HepG2 (cell line): ENCODE results near the gene GGA2. TPM values are rescaled to one million over a fixed set of nuclear protein-coding genes. Genes with fewer than 3 reads are reported as not detected.

Experiments
- ARID4A ChIP-seq: sonication (generic); formaldehyde crosslinking; IDR thresholded peaks from 2 replicates; pipeline ENCODE4 v1.5.0; 2020; ENCODE audit warnings: mild to moderate bottlenecking, missing genetic modification reagents, borderline replicate concordance
- ATF2 ChIP-seq: sonication (generic); formaldehyde crosslinking; IDR thresholded peaks from 2 replicates; pipeline ENCODE4 v1.4.0; 2020; ENCODE audit warnings: missing genetic modification reagents
- DMAP1 ChIP-seq: IDR thresholded peaks from 2 replicates; pipeline ENCODE4 v1.6.1; 2016
- DR1 ChIP-seq: sonication (generic); formaldehyde crosslinking; IDR thresholded peaks from 2 replicates; pipeline ENCODE4 v1.8.0; 2021; ENCODE audit warnings: mild to moderate bottlenecking, missing genetic modification reagents, inconsistent platforms
- KDM3A ChIP-seq: IDR thresholded peaks from 2 replicates; pipeline ENCODE4 v1.6.1; 2018; ENCODE audit warnings: low read depth, missing compliant biosample characterization
- MYC ChIP-seq: sonication (generic); formaldehyde crosslinking; IDR thresholded peaks from 2 replicates; pipeline ENCODE4 v1.9.0; 2021; ENCODE audit warnings: missing genetic modification reagents, borderline replicate concordance
- NFKBIZ ChIP-seq: IDR thresholded peaks from 2 replicates; pipeline ENCODE4 v1.6.1; 2018; ENCODE audit warnings: missing genetic modification reagents, missing compliant biosample characterization
- PITX1 ChIP-seq: sonication (generic); formaldehyde crosslinking; IDR thresholded peaks from 2 replicates; pipeline ENCODE4 v1.5.1; 2020; ENCODE audit warnings: mild to moderate bottlenecking, missing genetic modification reagents
- THRA ChIP-seq: sonication (generic); formaldehyde crosslinking; IDR thresholded peaks from 2 replicates; pipeline ENCODE4 v1.4.0; 2020; ENCODE audit warnings: missing genetic modification reagents, borderline replicate concordance
- ZNF558 ChIP-seq: sonication (generic); formaldehyde crosslinking; IDR thresholded peaks from 2 replicates; pipeline ENCODE4 v1.9.0; 2022; ENCODE audit warnings: mild to moderate bottlenecking, missing genetic modification reagents, borderline replicate concordance
- ZNF562 ChIP-seq: sonication (generic); formaldehyde crosslinking; IDR thresholded peaks from 2 replicates; pipeline ENCODE4 v1.8.0; 2022; ENCODE audit warnings: missing genetic modification reagents, borderline replicate concordance
- ZNF644 ChIP-seq: IDR thresholded peaks from 2 replicates; pipeline ENCODE4 v1.6.1; 2016; ENCODE audit warnings: low read depth
- ZSCAN30 ChIP-seq: sonication (generic); formaldehyde crosslinking; IDR thresholded peaks from 2 replicates; pipeline ENCODE4 v1.5.0; 2020; ENCODE audit warnings: mild to moderate bottlenecking, missing genetic modification reagents
- polyA plus RNA-seq, 8 experiments: library from polyadenylated mRNA; depleted of rRNA in 3 of 8; stranded (reverse) in 7 of 8; unstranded in 1 of 8; fragments of >200 nt; fragmentation: Illumina TruSeq in 4 of 8; extraction: Trizol in 4 of 8; gene quantifications; 2 replicates each; pipeline versions ENCODE4 v1.2.1 to v1.2.3, GENCODE V29; 2011 to 2016; ENCODE audit warnings: low read depth in 4 of 8, missing spikeins in 1 of 8, mixed read lengths in 1 of 8; ENCODE audit not compliant: insufficient read depth in 1 of 8
- total RNA-seq, 5 experiments: library from RNA; depleted of rRNA; stranded (reverse); fragments of >200 nt; fragmentation: Illumina TruSeq; extraction: Trizol; gene quantifications; 2 replicates each; pipeline ENCODE4 v1.2.3, GENCODE V29; 2016; ENCODE audit warnings: low read depth in 1 of 5

Gene GGA2
- total and polyA plus RNA-seq, 2 of the 13 experiments (the other 11 are each of a cell fraction or from before 2014, with no cell fraction given) = 51.5 to 69.8 TPM

GRCh38 chr16:23452572-23453337, 57.5 kb downstream of the GGA2 start, which contains the start of gene COG7 (continued):
- peak; percentile 100 for TF ChIP-seq ARID4A (CRISPR knock-in tag)
- TF ChIP-seq ZNF644 (CRISPR knock-in tag) = 0 out of 2 replicates have a peak, but pooled peaks have one; percentile 16
- no peak for TF ChIP-seq ZNF562 (CRISPR knock-in tag)
- peak; percentile 73; the same call in 1 of the 2 replicates for TF ChIP-seq DR1 (CRISPR knock-in tag)
- TF ChIP-seq ATF2 (CRISPR knock-in tag) = peak; percentile 64
- peak; percentile 96; the same call in 1 of the 2 replicates for TF ChIP-seq ZNF558 (CRISPR knock-in tag)
- peak; percentile 77 for TF ChIP-seq THRA (CRISPR knock-in tag)
- TF ChIP-seq PITX1 (CRISPR knock-in tag) = peak; percentile 95
- peak; percentile 92 for TF ChIP-seq MYC (CRISPR knock-in tag)
- TF ChIP-seq KDM3A = peak; percentile 86
- peak; percentile 99 for TF ChIP-seq DMAP1 (CRISPR knock-in tag)
- peak; percentile 86; the same call in 1 of the 2 replicates for TF ChIP-seq NFKBIZ (CRISPR knock-in tag)
- TF ChIP-seq ZSCAN30 (CRISPR knock-in tag) = peak; percentile 93; the same call in 1 of the 2 replicates
